ENCODE measurements around the gene MAFG.
A peak's percentile ranks its signal among the peaks of the same experiment; 100 is the strongest.

The MAFG gene

DNA sequence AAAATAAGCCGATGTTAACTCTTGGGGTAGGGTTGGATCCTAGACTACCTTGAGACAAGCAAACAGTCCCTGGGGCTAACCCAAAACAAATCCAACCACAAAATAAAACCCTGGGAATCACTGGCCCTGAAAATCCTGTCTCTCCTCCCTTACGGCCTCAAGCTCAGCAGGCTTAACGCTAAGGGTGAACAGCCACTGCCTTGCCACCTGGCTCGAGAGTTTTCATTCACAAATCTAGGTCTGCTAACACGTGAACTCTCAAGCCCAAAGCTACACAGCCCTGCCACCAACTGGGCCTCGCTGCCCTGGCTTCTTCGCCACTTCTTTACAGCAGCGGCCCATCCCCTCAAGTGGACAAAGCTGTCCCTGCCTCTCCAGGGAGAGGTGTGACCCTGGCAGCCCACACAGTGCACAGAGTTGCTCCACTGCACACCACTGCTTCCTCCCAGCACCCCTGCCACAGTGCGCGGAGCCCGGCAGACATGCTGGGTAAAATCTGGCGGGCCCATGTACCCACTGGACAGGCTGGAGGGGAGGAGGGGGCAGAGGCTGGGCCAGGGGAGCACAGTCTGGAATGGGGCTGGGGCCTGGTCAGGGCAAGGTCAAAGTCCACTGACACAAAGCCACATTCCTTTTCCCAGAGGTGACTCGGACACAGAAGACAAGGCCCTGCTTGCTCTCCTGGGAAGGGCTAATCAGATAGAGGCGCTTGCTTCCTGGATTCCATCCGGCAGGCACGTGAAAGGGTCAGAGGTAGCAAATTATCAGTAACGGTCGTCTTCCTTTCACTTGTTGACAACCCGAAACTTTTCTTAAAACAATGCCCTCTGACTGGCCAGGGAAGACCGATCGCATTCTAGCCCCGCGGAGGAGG lies 17.3 kb downstream of the MAFG start:
- no peak for DNase-seq (ENCODE audit: low spot score)
- peak overlapping the region; percentile 86 for H3K4me3 ChIP-seq
- H3K27ac ChIP-seq: peak overlapping the region; percentile 1 to 87
- TF ChIP-seq, protein P1, sequence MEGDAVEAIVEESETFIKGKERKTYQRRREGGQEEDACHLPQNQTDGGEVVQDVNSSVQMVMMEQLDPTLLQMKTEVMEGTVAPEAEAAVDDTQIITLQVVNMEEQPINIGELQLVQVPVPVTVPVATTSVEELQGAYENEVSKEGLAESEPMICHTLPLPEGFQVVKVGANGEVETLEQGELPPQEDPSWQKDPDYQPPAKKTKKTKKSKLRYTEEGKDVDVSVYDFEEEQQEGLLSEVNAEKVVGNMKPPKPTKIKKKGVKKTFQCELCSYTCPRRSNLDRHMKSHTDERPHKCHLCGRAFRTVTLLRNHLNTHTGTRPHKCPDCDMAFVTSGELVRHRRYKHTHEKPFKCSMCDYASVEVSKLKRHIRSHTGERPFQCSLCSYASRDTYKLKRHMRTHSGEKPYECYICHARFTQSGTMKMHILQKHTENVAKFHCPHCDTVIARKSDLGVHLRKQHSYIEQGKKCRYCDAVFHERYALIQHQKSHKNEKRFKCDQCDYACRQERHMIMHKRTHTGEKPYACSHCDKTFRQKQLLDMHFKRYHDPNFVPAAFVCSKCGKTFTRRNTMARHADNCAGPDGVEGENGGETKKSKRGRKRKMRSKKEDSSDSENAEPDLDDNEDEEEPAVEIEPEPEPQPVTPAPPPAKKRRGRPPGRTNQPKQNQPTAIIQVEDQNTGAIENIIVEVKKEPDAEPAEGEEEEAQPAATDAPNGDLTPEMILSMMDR (IDR thresholded peaks at IDR 0.05): no peak

- no peak for DNase-seq (ENCODE audit: low spot score)
- H3K27ac ChIP-seq: no peak overlapping the region
- H3K4me3 ChIP-seq: no peak overlapping the region
- TF ChIP-seq, protein P1 (IDR thresholded peaks at IDR 0.05): no peak
Observed at GRCh38 chr17:81909231-81909630, 18.3 kb downstream of the MAFG start.

DNA sequence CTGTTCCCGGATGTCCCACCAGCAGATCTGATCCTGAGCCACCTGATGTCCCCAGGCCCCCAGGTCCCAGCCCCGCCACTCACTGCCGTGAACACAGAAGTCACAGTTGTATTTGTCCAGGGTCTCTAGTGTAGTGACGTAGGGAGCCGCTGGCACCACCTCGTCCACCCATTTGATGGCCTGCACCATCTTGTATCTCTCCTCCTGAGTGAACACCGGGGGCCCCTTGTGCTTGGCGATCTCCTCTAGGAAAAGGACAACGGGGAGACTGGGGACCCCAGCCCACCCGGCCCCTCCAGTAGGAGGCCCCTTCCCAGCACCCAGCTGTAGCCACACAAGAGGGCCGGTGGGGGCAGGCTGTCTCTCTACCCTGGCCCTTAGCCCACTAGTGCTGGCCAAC lies 18.7 kb downstream of the MAFG start:
- no peak for DNase-seq (ENCODE audit: low spot score)
- H3K27ac ChIP-seq: no peak overlapping the region
- no peak overlapping the region for H3K4me3 ChIP-seq
- TF ChIP-seq, protein P1 (IDR thresholded peaks at IDR 0.05): no peak

DNA sequence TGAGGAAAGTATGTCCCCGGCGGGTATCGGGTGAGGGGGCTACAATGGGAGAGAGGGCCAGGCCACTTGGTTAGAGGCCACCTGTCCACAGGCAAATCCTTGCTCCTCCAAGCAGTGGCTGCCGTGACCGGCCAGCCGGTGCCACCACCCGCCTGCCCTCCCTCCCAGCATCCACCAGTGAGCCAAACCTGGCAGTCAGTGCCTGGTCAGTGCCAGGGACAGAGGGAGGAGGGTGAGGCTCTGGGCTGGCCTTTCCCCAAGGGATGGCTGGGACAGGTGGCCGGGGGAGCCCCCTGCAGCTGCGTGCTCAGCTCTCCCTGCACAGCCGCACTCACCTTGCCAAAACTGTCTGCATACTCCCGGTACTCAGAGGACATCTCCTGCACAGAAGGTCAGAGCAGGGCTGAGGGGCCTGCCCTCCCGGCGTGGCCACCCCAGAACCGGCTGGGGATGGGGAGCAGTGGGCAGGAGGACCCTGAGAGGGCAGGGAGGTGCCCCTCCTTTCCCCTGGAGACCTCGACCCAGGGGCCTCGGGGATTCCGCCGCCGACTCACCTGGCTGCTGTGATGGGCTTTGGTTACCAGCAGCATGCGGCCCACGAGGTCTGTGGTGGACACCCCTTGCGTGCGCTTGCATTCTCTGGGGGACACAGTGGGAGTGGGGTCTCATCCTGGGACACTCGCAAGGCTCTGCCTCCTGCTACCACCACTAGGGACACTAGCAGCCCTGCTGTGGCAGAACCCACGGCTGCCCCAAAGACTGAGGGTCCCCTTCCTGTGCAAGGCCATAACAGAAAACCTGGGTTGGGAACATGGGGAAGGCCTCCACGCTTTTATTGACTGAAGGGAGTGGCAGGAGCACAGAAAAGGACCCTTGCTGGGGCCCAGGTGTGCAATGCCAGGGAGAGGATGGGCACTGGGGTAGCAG lies 20.1 kb downstream of the MAFG start:
- Histone ChIP-seq H3K27ac (no peak overlapping the region), H3K4me3 (no peak overlapping the region)
- TF ChIP-seq, protein P1 (IDR thresholded peaks at IDR 0.05): no peak
- DNase-seq (ENCODE audit: low spot score): no peak

GRCh38 chr17:81906476-81907218 lies 20.9 kb downstream of the MAFG start:
- TF ChIP-seq, protein P1 (IDR thresholded peaks at IDR 0.05): no peak
- no peak for DNase-seq (ENCODE audit: low spot score)
- no peak overlapping the region for H3K27ac ChIP-seq
- no peak overlapping the region for H3K4me3 ChIP-seq

DNA sequence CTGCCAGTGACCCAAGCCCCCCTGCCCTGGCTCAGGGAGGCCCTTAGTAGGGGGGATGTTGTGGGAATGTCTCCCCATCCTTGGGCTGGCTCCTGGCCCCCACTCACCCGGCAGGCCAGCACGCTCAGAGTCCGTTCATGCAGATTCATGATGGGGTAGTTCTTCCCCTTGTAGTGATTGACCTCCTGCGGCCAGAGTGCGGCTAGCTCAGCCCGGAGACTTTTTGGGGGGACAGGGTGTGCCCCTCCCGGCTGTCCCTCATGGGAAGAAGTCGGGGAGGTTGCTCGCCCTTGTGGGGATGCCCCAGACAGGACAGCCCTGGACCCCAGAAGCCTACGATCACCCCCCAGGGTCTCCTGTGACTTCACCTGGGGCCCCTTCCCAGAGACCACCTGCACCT lies 21.5 kb downstream of the MAFG start:
- Histone ChIP-seq H3K27ac (no peak overlapping the region), H3K4me3 (no peak overlapping the region)
- DNase-seq (ENCODE audit: low spot score): no peak
- TF ChIP-seq, protein P1 (IDR thresholded peaks at IDR 0.05): no peak
